ENCODE measurements around the gene JUNB. TPM values are rescaled to one million over a fixed set of nuclear protein-coding genes. Genes with fewer than 3 reads are reported as not detected.

JUNB gene
- total and polyA plus RNA-seq, 2 of the 13 experiments (the other 11 are each of a cell fraction or from before 2014, with no cell fraction given): 7.7 to 8.2 TPM

GRCh38 chr19:12825254-12826131 is 34.2 kb downstream of the JUNB start (continued):
- TF ChIP-seq ZHX1 (CRISPR knock-in tag; IDR thresholded peaks at IDR 0.05; ENCODE audit: low read depth): no peak
- no peak for TF ChIP-seq ISX (CRISPR knock-in tag; conservative IDR thresholded peaks at IDR 0.05)
- TF ChIP-seq ERF (CRISPR knock-in tag; IDR thresholded peaks at IDR 0.05): peak; percentile 79; the same call in 1 of the 2 replicates
- TF ChIP-seq HBP1 (CRISPR knock-in tag; IDR thresholded peaks at IDR 0.05; ENCODE audit: low read depth): no peak
- TF ChIP-seq CBX1 (IDR thresholded peaks at IDR 0.05; ENCODE audit: low read depth): no peak
- TF ChIP-seq PHB2 (IDR thresholded peaks at IDR 0.05; ENCODE audit: partially characterized antibody): no peak
- no peak for TF ChIP-seq PREB (CRISPR knock-in tag; IDR thresholded peaks at IDR 0.05)
- TF ChIP-seq THAP8 (CRISPR knock-in tag; IDR thresholded peaks at IDR 0.05; ENCODE audit: borderline replicate concordance): no peak
- TF ChIP-seq ZNF350 (CRISPR knock-in tag; IDR thresholded peaks at IDR 0.05; ENCODE audit: borderline replicate concordance, low read depth): no peak; the same call in 1 of the 2 replicates
- TF ChIP-seq NFKBIZ (CRISPR knock-in tag; IDR thresholded peaks at IDR 0.05): 0 out of 2 replicates have a peak, but pooled peaks have one; percentile 48
- no peak for TF ChIP-seq IRX3 (CRISPR knock-in tag; IDR thresholded peaks at IDR 0.05; ENCODE audit: borderline replicate concordance, low read depth)
- no peak for TF ChIP-seq TFAP4 (IDR thresholded peaks at IDR 0.05; ENCODE audit: borderline replicate concordance, low read depth)
- TF ChIP-seq MNT (IDR thresholded peaks at IDR 0.05): no peak
- TF ChIP-seq NPAS2 (CRISPR knock-in tag; IDR thresholded peaks at IDR 0.05; ENCODE audit: borderline replicate concordance): no peak
- peak; percentile 100 for TF ChIP-seq ZNF777 (CRISPR knock-in tag; IDR thresholded peaks at IDR 0.05)
- no peak for TF ChIP-seq FOXC1 (CRISPR knock-in tag; IDR thresholded peaks at IDR 0.05; ENCODE audit: borderline replicate concordance)
- no peak for TF ChIP-seq DMTF1 (CRISPR knock-in tag; IDR thresholded peaks at IDR 0.05)

Measured in HepG2 (cell line).